Activated T-cell treated with anti-CD3 and anti-CD28 coated beads, Interleukin-2, amount 50 U/mL, for 4 hours (primary cell): ENCODE data around the gene CDYL. TPM values are rescaled to one million over a fixed set of nuclear protein-coding genes. Genes with fewer than 3 reads are reported as not detected.

Experiments used
- ATAC-seq, 2 donors: fragments of 200-7000 bp; cut with Tn5 transposase; one replicate each; pipeline ENCODE4 v1.10.0; 2021
- DNase-seq: peaks from one replicate; pipeline ENCODE4 v3.0.0-alpha.2; 2020
- H3K27me3 Mint-ChIP-seq: one replicate; pipeline ENCODE4 v1.8.0; 2021; ENCODE audit warnings: low read depth, mixed read lengths
- H3K36me3 Mint-ChIP-seq: one replicate; pipeline ENCODE4 v1.8.0; 2022; ENCODE audit warnings: mixed read lengths; ENCODE audit not compliant: insufficient read depth
- H3K4me1 Mint-ChIP-seq: one replicate; pipeline ENCODE4 v1.8.0; 2021; ENCODE audit warnings: low read depth, mixed read lengths
- H3K4me3 Mint-ChIP-seq: one replicate; pipeline ENCODE4 v1.8.0; 2021; ENCODE audit warnings: mild to moderate bottlenecking, moderate library complexity, mixed read lengths
- H3K9me3 Mint-ChIP-seq: one replicate; pipeline ENCODE4 v1.8.0; 2021; ENCODE audit warnings: mixed read lengths
- total RNA-seq, 3 donors: library from RNA; stranded (reverse); gene quantifications; one replicate each; pipeline ENCODE4 v1.2.1, GENCODE V29; 2021

Gene CDYL
- total RNA-seq, 3 donors from 2014 or later = 19.1 to 22.3 (median 21.4) TPM

DNA sequence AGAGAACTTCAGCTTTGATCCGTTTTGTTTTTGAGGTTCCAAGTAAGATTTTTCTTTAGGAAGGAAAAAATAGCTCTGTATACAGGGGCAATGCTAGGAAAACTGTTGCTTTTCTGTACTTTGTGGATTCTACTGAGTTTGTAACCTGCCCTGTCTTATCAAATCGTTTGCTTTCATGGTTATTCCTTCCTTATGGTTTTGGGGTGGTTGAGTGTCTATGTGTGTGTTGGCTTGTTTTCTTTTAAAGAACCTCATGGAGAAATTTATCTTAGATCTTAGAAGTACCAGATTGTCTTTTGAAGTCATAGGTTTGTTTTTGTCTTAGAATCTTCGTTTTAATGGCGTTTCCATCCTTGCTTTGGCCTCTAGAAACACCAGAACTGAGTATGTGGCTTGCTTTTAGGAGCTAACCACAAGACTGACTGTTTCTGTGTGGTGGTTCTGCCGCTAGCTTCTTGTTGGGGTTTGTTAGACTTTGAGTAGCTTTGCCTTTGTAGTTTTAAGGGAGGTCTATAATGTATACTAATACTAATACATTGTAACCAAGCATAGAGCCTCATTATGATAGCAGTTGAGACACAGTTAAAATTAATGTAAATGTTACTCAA lies 140.9 kb downstream of the CDYL start:
- no peak overlapping the region for H3K4me3 Mint-ChIP-seq
- no peaks in the 10 kb centered on the region for H3K27me3 Mint-ChIP-seq
- H3K9me3 Mint-ChIP-seq = no peaks in the 10 kb centered on the region
- DNase-seq (no peak), ATAC-seq (peak; percentile 29 to 41)
- H3K4me1 Mint-ChIP-seq = peaks cover 60% of the 10 kb centered on the region
- peaks cover 8% of the 10 kb centered on the region for H3K36me3 Mint-ChIP-seq

GRCh38 chr6:4920914-4921410 lies 144.8 kb downstream of the CDYL start:
- Mint-ChIP-seq H3K9me3 (no peaks in the 10 kb centered on the region), H3K4me1 (peaks cover 43% of the 10 kb centered on the region), H3K36me3 (peaks cover 4% of the 10 kb centered on the region), H3K4me3 (no peak overlapping the region), H3K27me3 (no peaks in the 10 kb centered on the region)
- no peak for ATAC-seq
- DNase-seq = no peak

- no peak for ATAC-seq
- Mint-ChIP-seq H3K9me3 (no peaks in the 10 kb centered on the region), H3K36me3 (peaks cover 4% of the 10 kb centered on the region), H3K4me3 (no peak overlapping the region), H3K4me1 (peaks cover 29% of the 10 kb centered on the region), H3K27me3 (no peaks in the 10 kb centered on the region)
- no peak for DNase-seq
Observed at GRCh38 chr6:4922488-4923037, 146.4 kb downstream of the CDYL start.

DNA sequence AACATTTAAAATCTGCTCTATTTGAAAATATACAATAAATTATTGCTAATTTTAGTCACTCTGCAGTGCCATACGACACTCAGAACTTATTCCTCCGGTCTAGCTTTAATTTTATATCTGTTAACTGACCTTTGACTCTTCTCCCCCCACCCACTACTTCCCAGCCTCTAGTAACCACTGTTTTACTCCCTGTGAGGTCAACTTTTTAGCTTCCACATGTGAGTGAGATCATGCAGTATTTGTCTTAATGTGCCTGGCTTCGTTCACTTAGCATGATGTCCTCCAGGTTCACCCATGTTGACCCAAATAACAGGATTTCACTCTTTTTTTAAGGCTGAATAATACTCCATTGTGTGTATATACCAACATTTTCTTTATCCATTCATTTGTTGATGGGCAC lies 146.9 kb downstream of the CDYL start:
- DNase-seq = no peak
- peaks cover 30% of the 10 kb centered on the region for H3K4me1 Mint-ChIP-seq
- H3K27me3 Mint-ChIP-seq = no peaks in the 10 kb centered on the region
- peaks cover 4% of the 10 kb centered on the region for H3K36me3 Mint-ChIP-seq
- H3K9me3 Mint-ChIP-seq = no peaks in the 10 kb centered on the region
- H3K4me3 Mint-ChIP-seq = no peak overlapping the region
- no peak for ATAC-seq

- Mint-ChIP-seq H3K4me1 (peaks cover 37% of the 10 kb centered on the region), H3K9me3 (no peaks in the 10 kb centered on the region), H3K27me3 (no peaks in the 10 kb centered on the region), H3K4me3 (no peak overlapping the region), H3K36me3 (peaks cover 6% of the 10 kb centered on the region)
- DNase-seq (no peak), ATAC-seq (no peak)
Observed at GRCh38 chr6:4924661-4925271, 148.6 kb downstream of the CDYL start.

DNA sequence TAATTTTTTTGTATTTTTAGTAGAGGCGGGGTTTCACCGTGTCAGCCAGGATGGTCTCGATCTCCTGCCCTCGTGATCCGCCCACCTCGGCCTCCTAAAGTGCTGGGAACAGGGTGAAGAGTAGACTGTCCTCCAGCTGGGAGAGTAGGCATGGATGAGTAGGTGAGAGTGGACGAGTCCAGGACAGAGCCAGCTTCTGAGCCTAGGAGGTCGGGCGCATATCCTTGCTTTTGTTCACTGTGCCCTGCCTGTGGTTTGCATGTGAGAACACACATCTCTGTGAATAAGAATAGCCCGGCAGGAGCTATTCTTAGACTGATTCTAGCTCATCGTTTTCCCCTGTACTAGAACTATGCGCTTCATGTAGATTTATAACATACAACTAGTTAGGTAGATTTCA lies 149.4 kb downstream of the CDYL start:
- H3K4me1 Mint-ChIP-seq = peaks cover 40% of the 10 kb centered on the region
- no peak for DNase-seq
- H3K9me3 Mint-ChIP-seq = no peaks in the 10 kb centered on the region
- H3K27me3 Mint-ChIP-seq = no peaks in the 10 kb centered on the region
- H3K36me3 Mint-ChIP-seq = peaks cover 4% of the 10 kb centered on the region
- no peak overlapping the region for H3K4me3 Mint-ChIP-seq
- no peak for ATAC-seq

DNA sequence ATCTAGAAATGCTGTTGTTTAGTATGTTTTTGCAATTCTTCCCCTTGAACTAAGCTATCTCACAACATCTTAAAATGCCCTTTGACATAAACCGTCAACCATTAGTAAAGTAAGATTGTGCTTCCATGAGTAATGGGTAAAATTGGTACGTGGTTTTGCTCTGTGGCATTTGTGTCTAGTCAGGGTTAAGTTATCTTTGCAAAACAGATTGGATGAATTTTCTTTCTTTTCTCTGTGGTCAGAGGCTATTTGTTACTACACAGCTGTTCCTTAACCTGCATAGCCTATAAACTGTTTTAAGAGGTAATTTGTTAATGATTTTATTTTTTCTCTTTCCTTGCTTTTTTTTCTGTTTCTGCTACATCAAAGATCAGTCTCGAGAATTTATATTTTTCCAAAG lies 152.2 kb downstream of the CDYL start:
- ATAC-seq = no peak
- Mint-ChIP-seq H3K9me3 (no peaks in the 10 kb centered on the region), H3K4me3 (no peak overlapping the region), H3K27me3 (no peaks in the 10 kb centered on the region), H3K4me1 (peaks cover 44% of the 10 kb centered on the region), H3K36me3 (peaks cover 6% of the 10 kb centered on the region)
- DNase-seq = no peak

DNA sequence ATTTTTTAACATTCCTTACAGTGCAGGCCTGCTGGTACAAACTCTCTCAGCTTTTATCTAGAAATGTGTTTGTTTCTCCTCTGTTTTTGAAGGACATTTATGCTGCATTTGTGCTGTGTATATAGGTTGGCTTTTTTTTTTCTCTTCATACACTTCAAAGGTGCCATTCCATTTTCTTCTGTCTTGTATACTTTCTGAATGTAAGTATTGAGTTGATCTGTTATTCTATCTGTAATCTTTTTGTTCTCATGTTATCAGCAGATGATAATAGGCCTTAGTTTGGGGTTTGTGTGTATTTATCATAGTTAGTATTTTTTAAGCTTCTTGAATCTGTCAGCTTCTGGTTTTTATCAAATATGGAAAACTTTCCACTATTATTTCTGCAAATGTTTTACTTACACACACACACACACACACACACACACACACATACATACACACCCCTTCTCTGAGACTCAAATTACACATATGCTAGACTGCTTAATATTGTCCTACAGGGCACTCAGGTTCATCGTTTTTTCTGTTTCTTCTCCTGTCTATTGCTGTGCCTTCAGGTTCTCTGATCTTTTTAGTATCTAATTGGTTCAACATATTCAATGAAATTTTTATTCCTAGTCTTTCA lies 153.0 kb downstream of the CDYL start:
- Mint-ChIP-seq H3K4me3 (no peak overlapping the region), H3K4me1 (peaks cover 47% of the 10 kb centered on the region)
- no peak for DNase-seq

GRCh38 chr6:4930025-4930691 lies 154.0 kb downstream of the CDYL start:
- Mint-ChIP-seq H3K27me3 (no peaks in the 10 kb centered on the region), H3K4me3 (no peak overlapping the region), H3K9me3 (no peaks in the 10 kb centered on the region), H3K4me1 (peaks cover 49% of the 10 kb centered on the region), H3K36me3 (peaks cover 10% of the 10 kb centered on the region)
- DNase-seq = no peak
- no peak for ATAC-seq

More for the DNA sequence above, 153.0 kb downstream of the CDYL start:
- ATAC-seq = no peak
- no peaks in the 10 kb centered on the region for H3K9me3 Mint-ChIP-seq
- no peaks in the 10 kb centered on the region for H3K27me3 Mint-ChIP-seq
- peaks cover 6% of the 10 kb centered on the region for H3K36me3 Mint-ChIP-seq

DNA sequence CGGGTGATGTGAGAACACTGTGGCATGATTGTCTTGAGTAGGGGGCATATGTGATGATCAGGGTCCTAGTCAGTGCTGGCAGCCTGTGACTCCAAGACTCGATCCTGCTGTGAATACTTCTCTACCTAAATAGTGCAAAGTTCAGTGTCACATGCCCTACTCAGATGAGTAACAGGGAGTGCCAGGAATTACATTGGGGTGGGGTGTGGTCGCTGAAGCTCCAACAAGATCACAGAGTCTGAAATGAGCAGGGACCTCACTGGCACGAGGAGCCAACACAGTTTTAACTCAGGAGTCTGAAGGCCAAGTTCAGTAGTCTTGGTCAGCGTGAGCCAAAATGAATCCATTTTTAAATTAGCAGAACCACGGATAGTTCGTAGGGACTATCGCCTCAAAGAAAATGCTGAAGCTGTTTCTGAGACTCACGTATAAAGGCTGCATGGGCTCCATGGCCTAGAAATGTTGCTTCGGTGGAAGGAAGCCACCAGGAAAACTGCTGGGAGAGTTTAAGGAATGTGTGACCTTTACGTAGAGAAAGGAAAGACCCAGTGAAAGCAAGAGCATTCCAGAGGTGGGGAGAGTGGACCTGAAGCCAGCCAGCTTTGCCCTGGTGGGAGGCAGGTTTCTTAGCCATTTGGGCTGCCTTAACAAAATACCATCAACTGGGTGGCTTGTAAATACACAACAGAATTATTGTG lies 155.5 kb downstream of the CDYL start:
- H3K36me3 Mint-ChIP-seq = peaks cover 10% of the 10 kb centered on the region
- H3K9me3 Mint-ChIP-seq = no peaks in the 10 kb centered on the region
- no peak overlapping the region for H3K4me3 Mint-ChIP-seq
- DNase-seq (no peak), ATAC-seq (no peak)
- H3K27me3 Mint-ChIP-seq = no peaks in the 10 kb centered on the region
- H3K4me1 Mint-ChIP-seq = peaks cover 62% of the 10 kb centered on the region

DNA sequence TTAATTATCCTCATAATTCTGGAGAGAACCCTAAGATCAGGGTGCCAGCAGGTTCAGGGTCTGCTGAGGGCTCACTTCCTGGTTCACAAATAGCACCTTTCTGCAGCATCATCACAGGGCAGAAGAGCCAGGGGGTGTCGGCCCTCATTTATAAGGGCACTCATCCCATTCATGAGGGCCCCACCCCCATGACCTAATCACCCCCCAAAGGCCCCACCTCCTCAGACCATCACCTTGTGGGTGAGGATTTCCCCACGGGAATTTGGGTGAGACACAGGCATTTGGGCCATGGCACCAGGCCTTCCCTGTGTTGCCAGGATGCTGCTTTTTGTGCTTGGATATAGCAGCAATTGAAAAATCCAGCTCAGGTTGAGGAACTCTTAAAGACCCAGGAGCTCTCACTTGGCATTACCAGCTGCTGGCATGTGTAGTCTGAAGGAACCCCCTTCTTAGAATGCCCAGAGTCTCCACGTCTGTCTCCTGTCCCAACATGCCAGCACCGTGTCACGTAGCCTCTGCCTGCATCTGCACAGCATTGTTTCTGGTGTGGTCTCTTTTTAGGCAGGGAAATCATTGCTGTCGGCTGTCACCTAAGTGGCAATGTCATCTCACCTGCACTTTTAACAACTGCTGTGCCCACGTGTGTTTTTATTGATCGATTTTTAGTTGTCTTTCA lies 156.2 kb downstream of the CDYL start:
- Mint-ChIP-seq H3K4me1 (peaks cover 60% of the 10 kb centered on the region), H3K36me3 (peaks cover 12% of the 10 kb centered on the region), H3K27me3 (no peaks in the 10 kb centered on the region), H3K4me3 (no peak overlapping the region), H3K9me3 (no peaks in the 10 kb centered on the region)
- ATAC-seq (no peak), DNase-seq (no peak)

GRCh38 chr6:4935486-4935885 lies 159.3 kb downstream of the CDYL start:
- ATAC-seq (peak; percentile 61 to 73), DNase-seq (no peak)
- H3K9me3 Mint-ChIP-seq = no peaks in the 10 kb centered on the region
- peaks cover 52% of the 10 kb centered on the region for H3K4me1 Mint-ChIP-seq
- peaks cover 19% of the 10 kb centered on the region for H3K36me3 Mint-ChIP-seq
- H3K4me3 Mint-ChIP-seq = no peak overlapping the region
- no peaks in the 10 kb centered on the region for H3K27me3 Mint-ChIP-seq

GRCh38 chr6:4935975-4936680 lies 159.9 kb downstream of the CDYL start:
- no peak for ATAC-seq
- Mint-ChIP-seq H3K36me3 (peaks cover 17% of the 10 kb centered on the region), H3K27me3 (no peaks in the 10 kb centered on the region), H3K4me1 (peaks cover 56% of the 10 kb centered on the region), H3K9me3 (no peaks in the 10 kb centered on the region), H3K4me3 (no peak overlapping the region)
- DNase-seq = no peak
